GM12891 (cell line): ENCODE measurements around the gene SERPINI1.

ENCODE experiments used
- PAX5 ChIP-seq: IDR thresholded peaks from 2 replicates; pipeline ENCODE4 v1.6.1; 2011; ENCODE audit warnings: low read length, moderate library complexity, mild to moderate bottlenecking; ENCODE audit not compliant: insufficient read depth, severe bottlenecking
- POLR2A ChIP-seq: IDR thresholded peaks from 2 replicates; pipeline ENCODE4 v1.6.1; 2011; ENCODE audit warnings: low read depth, low read length, control low read depth
- POLR2AphosphoS5 ChIP-seq: IDR thresholded peaks from 2 replicates; pipeline ENCODE4 v1.6.1; 2011; ENCODE audit warnings: low read depth, low read length, control low read depth
- POU2F2 ChIP-seq: IDR thresholded peaks from 2 replicates; pipeline ENCODE4 v1.6.1; 2011; ENCODE audit warnings: low read depth, mild to moderate bottlenecking, control low read depth, low read length, moderate library complexity
- SPI1 ChIP-seq: IDR thresholded peaks from 2 replicates; pipeline ENCODE4 v1.6.1; 2011; ENCODE audit warnings: low read depth, low read length, control low read depth
- TAF1 ChIP-seq: IDR thresholded peaks from 2 replicates; pipeline ENCODE4 v1.6.1; 2011; ENCODE audit warnings: low read depth, low read length, control low read depth

GRCh38 chr3:167821248-167821805, 85.8 kb downstream of the SERPINI1 start:
- TF ChIP-seq SPI1 (no peak), POLR2A (no peak), POLR2AphosphoS5 (no peak), TAF1 (no peak), POU2F2 (no peak), PAX5 (no peak)
